ENCODE results near the gene WAPL. TPM values are rescaled to one million over a fixed set of nuclear protein-coding genes. Genes with fewer than 3 reads are reported as not detected.

WAPL gene
- total and polyA plus RNA-seq, 2 of the 4 experiments (the other 2 are of a cell fraction), result 11.5 to 31.7 TPM

DNA sequence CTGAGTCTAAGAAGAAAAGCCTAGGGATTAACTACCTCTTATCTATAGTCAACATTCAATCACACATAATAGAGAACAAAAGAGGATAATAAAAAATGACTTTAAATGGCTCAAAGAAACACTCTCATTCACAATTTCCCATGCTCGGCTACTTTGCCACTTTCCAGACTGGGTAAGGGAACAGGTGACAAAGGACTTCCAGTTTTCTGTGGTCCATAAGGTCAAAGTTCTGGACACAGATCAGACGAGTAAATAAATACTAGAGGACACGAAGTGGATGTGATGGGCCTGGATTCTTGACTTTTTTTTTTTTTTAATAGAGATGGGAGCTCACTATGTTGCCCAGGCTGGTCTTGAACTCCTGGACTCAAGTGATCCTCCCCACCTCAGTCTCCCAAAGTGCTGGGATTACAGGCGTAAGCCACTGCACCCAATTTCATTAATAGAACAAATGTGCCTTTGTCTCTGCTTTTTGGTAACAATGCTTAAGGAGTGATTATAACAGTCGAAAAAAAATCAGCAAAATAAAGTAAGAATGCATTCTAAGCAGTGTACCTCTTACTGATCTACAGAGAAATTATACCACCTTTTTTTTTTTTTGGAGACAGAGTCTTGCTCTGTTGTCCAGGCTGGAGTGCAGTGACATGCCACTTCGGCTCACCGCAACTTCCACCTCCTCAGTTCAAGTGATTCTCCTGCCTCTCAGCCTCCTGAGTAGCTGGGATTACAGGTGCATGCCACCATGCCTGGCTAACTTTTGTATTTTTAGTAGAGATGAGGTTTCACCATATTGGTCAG is 70.6 kb downstream of the WAPL start (continued):
- TF ChIP-seq FOS (IDR thresholded peaks at IDR 0.05; ENCODE audit: low read depth, low read length), result no peak

DNA sequence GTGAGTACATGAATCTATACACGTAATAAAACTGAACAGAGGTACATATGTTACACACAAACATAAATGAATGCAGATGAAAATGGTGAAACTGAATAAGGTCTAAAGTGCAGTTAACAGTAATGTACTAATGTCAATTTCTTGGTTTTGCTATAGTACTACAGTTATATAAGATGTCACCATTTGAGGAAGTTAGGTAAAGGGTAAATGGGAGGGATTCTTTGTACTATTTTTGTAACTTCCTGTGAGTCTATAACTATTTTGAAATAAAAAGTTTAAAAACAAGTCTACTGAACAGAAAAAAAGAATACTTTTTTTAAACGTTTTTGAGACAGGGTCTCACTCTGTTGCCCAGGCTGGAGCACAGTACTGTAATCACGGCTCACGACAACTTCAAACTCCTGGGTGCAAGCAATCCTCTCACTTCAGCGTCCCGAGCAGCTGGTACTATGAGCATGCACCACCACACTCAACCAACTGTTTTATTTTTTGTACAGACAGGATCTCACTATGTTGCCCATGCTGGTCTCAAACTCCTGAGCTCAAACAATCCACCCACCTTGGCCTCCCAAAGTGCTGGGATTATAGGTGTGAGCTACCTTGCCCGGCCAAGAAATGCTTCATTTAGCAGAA is 71.5 kb downstream of the WAPL start:
- Histone ChIP-seq H3K27me3 (ENCODE audit: control insufficient read depth, insufficient read depth, low read length) (no peaks in the 10 kb centered on the region), H4K20me1 (ENCODE audit: insufficient read depth, low read length) (no peaks in the 10 kb centered on the region; the same call in 1 of the 2 replicates), H3K4ac (ENCODE audit: low read depth, low read length) (no peak overlapping the region), H3K4me2 (ENCODE audit: low read depth, low read length) (no peak overlapping the region), H2AK5ac (ENCODE audit: low read depth, low read length) (no peak overlapping the region), H3K4me3 (ENCODE audit: insufficient read depth, low read depth, low read length) (no peak overlapping the region), H4K8ac (ENCODE audit: low read depth in 2 of 2, low read length in 2 of 2) (no peak overlapping the region), H2AFZ (replicated peaks; ENCODE audit: low read length, poor library complexity) (no peak overlapping the region), H2AK9ac (replicated peaks; ENCODE audit: low read depth, low read length, poor library complexity) (no peak overlapping the region), H4K5ac (ENCODE audit: low read depth, low read length) (no peak overlapping the region), H3K56ac (ENCODE audit: extremely low read depth, insufficient read depth, low read length) (no peak overlapping the region), H3K27ac (ENCODE audit: insufficient read depth, low read length) (no peak overlapping the region), H3K36me3 (ENCODE audit: control insufficient read depth, insufficient read depth, low read length) (peaks cover 38% of the 10 kb centered on the region), H2BK15ac (ENCODE audit: low read depth, low read length) (no peak overlapping the region), H2BK5ac (ENCODE audit: low read depth, low read length, poor library complexity, severe bottlenecking) (no peak overlapping the region), H2BK20ac (ENCODE audit: low read depth, low read length) (no peak overlapping the region), H2BK120ac (ENCODE audit: low read depth, low read length) (no peak overlapping the region), H3K9me3 (ENCODE audit: control insufficient read depth, insufficient read depth, low read length) (no peaks in the 10 kb centered on the region), H3K9ac (ENCODE audit: low read depth, low read length) (no peak overlapping the region), H3K9me1 (ENCODE audit: insufficient read depth, low read length) (0 out of 2 replicates have a peak, but pooled peaks cover 3% of the 10 kb centered on the region), H3K79me1 (ENCODE audit: low read depth in 1 of 2, low read length in 2 of 2) (peaks cover 7 to 38% of the 10 kb centered on the region in 2 experiments; a peak in 3 of 4 replicates), H3K4me1 (ENCODE audit: control insufficient read depth, insufficient read depth, low read length) (peaks cover 5% of the 10 kb centered on the region), H4K91ac (ENCODE audit: insufficient read depth, low read depth, low read length) (no peak overlapping the region), H3K18ac (ENCODE audit: low read depth, low read length) (no peak overlapping the region), H3K23ac (ENCODE audit: low read depth, low read length) (no peak overlapping the region), H3K14ac (replicated peaks; ENCODE audit: low read depth, low read length) (no peak overlapping the region)
- dilution Hi-C loops (cut with HindIII; ENCODE audit: low sequenced_read_pairs, unreplicated experiment) (no loop called here), in situ Hi-C loops (cut with MboI; ENCODE audit: low sequenced_read_pairs) (no loop called here), intact Hi-C loops (cut with micrococcal nuclease) (loop anchor here (5.0 kb wide), 1 partner anchor 37 kb away; no protein-coding TSS in a partner anchor)
- ChIA-PET CTCF (interaction anchor here (0.7 kb wide), 2 partner anchors 17 to 68 kb away, joined by 3 read pairs; no protein-coding TSS in a partner anchor), POLR2A (ENCODE audit: unreplicated experiment) (no interaction called here)
- BruUV-seq (replicated peaks), result no TSS peak
- no peak for ATAC-seq (ENCODE audit: low read depth)
- no peak for DNase-seq
- 93% methylated on average over 5 of the region's 7 CpGs; no CpG with 5 or more reads in 1 of the 2 experiments for WGBS, 2 experiments (ENCODE audit: extremely low coverage in 2 of 2, insufficient read length in 1 of 2)
- TF ChIP-seq MAFK (IDR thresholded peaks at IDR 0.05; ENCODE audit: low read depth, low read length) (no peak), CHD1 (IDR thresholded peaks at IDR 0.05; ENCODE audit: low read depth, low read length) (no peak), CEBPB (IDR thresholded peaks at IDR 0.05; ENCODE audit: low read depth, low read length) (no peak), BHLHE40 (IDR thresholded peaks at IDR 0.05; ENCODE audit: low read depth, low read length) (no peak), FOS (IDR thresholded peaks at IDR 0.05; ENCODE audit: low read depth, low read length) (no peak), RFX5 (IDR thresholded peaks at IDR 0.05; ENCODE audit: low read depth, low read length) (no peak), MAZ (IDR thresholded peaks at IDR 0.05; ENCODE audit: borderline replicate concordance, low read depth, low read length) (no peak), MXI1 (IDR thresholded peaks at IDR 0.05; ENCODE audit: borderline replicate concordance, low read depth, low read length) (no peak), POLR2A (IDR thresholded peaks at IDR 0.05; ENCODE audit: low read depth, low read length) (no peak), NFE2L2 (IDR thresholded peaks at IDR 0.05; ENCODE audit: low read depth, low read length) (no peak), RAD21 (IDR thresholded peaks at IDR 0.05; ENCODE audit: low read length) (no peak)
- TF ChIP-seq, protein P1, sequence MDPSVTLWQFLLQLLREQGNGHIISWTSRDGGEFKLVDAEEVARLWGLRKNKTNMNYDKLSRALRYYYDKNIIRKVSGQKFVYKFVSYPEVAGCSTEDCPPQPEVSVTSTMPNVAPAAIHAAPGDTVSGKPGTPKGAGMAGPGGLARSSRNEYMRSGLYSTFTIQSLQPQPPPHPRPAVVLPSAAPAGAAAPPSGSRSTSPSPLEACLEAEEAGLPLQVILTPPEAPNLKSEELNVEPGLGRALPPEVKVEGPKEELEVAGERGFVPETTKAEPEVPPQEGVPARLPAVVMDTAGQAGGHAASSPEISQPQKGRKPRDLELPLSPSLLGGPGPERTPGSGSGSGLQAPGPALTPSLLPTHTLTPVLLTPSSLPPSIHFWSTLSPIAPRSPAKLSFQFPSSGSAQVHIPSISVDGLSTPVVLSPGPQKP (IDR thresholded peaks at IDR 0.05; ENCODE audit: borderline replicate concordance, low read depth, low read length), result no peak
- TF ChIP-seq, protein P2, sequence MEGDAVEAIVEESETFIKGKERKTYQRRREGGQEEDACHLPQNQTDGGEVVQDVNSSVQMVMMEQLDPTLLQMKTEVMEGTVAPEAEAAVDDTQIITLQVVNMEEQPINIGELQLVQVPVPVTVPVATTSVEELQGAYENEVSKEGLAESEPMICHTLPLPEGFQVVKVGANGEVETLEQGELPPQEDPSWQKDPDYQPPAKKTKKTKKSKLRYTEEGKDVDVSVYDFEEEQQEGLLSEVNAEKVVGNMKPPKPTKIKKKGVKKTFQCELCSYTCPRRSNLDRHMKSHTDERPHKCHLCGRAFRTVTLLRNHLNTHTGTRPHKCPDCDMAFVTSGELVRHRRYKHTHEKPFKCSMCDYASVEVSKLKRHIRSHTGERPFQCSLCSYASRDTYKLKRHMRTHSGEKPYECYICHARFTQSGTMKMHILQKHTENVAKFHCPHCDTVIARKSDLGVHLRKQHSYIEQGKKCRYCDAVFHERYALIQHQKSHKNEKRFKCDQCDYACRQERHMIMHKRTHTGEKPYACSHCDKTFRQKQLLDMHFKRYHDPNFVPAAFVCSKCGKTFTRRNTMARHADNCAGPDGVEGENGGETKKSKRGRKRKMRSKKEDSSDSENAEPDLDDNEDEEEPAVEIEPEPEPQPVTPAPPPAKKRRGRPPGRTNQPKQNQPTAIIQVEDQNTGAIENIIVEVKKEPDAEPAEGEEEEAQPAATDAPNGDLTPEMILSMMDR (conservative IDR thresholded peaks at IDR 0.05; ENCODE audit: low read depth, low read length), result no peak

All from IMR-90 (cell line).